Coronary artery (tissue), 2 donors: ENCODE data around the gene ZMIZ1.

Source experiments
- DNase-seq: peaks from one replicate; pipeline ENCODE4 v3.0.0-alpha.2; 2017; ENCODE audit warnings: low spot score
- H3K27ac ChIP-seq, 2 donors: fragments of 200-600 bp; sonication (generic); one replicate each; pipeline ENCODE4 v1.5.1; 2016 to 2019
- H3K4me3 ChIP-seq: fragments of 200-600 bp; sonication (generic); 2 replicates; pipeline ENCODE4 v1.5.1; 2016; ENCODE audit warnings: mild to moderate bottlenecking, moderate library complexity
- TF ChIP-seq, protein P1 (sequence below): fragments of 200-600 bp; sonication (generic); IDR thresholded peaks from one replicate; pipeline ENCODE4 v1.5.1; 2019; ENCODE audit warnings: antibody characterized with exemption

ZMIZ1 gene

DNA sequence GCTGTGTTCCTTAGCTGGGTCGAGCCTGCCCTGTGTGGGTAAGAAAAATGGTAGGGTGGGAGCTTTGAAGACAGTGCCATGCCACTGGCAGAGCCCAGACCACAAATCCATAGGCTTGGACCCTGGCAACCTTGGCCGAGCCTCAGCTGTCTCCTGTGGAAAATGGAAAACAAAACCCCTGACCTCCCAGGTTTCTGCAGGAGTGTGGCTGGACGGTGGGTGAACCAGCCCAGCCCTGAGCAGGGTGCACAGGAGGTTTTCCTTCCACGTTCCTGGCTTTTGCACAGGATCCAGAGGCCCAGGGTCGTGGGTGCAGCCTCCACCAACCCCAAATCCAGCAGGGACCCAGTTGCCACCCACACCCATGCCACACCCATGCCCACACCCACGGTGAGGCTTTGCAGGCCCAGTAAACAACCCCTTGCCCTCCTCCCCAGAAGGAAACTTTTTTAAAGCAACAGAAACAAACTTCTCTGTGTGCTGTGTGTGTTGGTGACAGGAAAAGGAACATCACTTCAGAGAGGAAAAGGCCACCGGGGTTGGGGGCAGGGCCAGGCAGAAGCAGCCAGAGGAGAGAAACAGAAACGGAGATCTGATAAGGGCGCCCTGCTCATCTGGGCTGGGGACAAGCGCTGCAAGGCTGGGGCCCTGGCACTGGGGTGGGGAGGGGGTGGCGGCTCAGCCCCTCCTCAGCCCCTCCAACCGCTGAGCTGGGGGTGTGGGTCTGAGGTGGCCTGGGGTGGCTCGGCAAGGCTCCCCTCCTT is 20.7 kb upstream of the ZMIZ1 start:
- Histone ChIP-seq H3K4me3 (no peak overlapping the region), H3K27ac (peak overlapping the region in 1 of 2 donors; percentile 30)
- peak; percentile 72 for DNase-seq
- TF ChIP-seq, protein P1, sequence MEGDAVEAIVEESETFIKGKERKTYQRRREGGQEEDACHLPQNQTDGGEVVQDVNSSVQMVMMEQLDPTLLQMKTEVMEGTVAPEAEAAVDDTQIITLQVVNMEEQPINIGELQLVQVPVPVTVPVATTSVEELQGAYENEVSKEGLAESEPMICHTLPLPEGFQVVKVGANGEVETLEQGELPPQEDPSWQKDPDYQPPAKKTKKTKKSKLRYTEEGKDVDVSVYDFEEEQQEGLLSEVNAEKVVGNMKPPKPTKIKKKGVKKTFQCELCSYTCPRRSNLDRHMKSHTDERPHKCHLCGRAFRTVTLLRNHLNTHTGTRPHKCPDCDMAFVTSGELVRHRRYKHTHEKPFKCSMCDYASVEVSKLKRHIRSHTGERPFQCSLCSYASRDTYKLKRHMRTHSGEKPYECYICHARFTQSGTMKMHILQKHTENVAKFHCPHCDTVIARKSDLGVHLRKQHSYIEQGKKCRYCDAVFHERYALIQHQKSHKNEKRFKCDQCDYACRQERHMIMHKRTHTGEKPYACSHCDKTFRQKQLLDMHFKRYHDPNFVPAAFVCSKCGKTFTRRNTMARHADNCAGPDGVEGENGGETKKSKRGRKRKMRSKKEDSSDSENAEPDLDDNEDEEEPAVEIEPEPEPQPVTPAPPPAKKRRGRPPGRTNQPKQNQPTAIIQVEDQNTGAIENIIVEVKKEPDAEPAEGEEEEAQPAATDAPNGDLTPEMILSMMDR: no peak

DNA sequence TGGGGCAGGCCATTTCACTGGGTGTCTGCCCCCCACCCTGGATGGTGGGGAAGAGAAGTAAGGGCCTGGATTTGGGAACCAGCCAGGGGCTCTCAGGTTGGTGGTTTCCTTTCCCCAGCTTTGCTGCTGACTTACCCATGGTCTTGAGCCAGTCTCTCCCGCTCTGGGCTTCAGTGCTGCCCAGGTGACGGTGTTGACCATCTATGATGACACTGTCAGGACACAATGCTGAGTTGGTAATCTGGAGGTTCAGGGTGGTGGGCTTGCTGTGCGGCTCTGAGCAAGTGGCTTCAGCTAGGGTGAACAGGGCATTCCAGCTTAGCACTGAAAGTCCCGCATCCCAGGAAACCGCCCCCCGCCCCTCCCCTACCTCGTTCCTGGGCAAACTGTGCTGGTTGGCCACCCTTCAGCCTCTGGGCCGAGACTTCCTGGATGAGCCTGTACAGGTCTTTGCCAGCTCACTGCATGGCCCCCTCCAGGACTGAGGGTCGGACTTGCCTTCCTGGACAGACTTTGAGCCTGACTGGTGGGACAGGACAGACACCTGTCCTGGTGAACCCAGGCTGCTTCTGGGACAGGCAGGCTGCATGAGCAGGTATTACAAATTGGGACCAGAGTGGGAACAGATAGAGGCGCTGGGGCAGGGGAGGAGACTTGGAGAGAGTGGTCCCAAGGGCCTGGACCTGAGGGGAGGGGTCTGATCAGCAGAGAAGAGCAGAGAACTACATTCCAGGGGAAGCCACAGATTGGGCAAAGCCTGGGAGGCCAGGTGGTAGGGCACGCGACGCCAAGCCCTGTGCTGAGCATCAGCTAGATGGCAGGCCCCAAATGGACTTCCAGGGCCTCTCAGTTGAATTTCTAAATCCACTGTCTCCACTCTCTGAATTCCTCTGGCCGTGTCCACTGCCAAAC is 19.9 kb upstream of the ZMIZ1 start:
- H3K27ac ChIP-seq: peak overlapping the region in 1 of 2 donors; percentile 30
- H3K4me3 ChIP-seq: no peak overlapping the region
- peak; percentile 72 for DNase-seq
- TF ChIP-seq, protein P1: no peak

DNA sequence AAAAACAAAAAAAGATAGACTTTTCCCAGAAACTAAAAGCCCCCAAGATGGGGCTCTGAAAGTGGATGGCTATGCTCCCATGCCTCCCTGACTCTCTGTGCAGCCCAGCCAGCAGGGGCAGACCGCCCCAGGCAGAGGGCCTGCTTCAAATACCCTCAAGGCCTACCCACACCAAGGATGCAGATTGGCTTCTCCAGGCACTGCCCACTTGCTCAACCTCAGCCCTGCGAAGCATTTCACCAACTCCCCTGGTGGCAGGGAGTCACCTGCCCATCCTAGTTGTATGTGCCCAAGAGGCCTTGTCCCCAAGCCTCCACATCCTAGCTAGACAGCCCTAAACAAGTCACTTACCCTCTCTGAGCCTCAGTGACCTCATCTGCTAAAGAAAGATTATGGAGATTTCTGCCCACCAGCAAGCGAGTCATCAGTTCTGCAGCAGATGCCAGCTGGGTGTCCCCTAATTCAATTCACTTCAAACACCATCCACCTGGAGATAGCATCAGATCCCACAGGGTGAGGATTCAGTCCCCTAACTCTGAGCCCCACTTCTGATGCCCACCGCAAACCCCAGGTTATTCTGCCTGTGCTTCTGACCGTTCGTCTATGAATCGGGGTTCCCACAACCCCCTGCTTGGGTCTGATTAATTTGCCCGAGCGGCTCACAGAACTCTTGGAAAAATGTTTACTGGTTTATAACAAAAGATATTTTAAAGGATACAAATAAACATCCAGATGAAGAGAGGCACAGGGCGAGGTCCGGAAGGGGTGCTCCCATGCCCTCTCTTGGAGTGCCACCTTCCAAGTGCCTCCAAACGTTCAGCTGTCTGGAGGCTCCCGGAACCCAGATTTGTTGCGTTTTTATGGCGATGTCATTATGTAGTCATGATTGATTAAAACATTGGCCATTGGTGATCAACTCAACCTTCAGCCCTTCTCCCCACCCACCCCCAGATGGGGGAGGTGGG is 18.6 kb upstream of the ZMIZ1 start:
- DNase-seq: peak; percentile 55
- TF ChIP-seq, protein P1: no peak
- H3K4me3 ChIP-seq: no peak overlapping the region
- no peak overlapping the region for H3K27ac ChIP-seq

DNA sequence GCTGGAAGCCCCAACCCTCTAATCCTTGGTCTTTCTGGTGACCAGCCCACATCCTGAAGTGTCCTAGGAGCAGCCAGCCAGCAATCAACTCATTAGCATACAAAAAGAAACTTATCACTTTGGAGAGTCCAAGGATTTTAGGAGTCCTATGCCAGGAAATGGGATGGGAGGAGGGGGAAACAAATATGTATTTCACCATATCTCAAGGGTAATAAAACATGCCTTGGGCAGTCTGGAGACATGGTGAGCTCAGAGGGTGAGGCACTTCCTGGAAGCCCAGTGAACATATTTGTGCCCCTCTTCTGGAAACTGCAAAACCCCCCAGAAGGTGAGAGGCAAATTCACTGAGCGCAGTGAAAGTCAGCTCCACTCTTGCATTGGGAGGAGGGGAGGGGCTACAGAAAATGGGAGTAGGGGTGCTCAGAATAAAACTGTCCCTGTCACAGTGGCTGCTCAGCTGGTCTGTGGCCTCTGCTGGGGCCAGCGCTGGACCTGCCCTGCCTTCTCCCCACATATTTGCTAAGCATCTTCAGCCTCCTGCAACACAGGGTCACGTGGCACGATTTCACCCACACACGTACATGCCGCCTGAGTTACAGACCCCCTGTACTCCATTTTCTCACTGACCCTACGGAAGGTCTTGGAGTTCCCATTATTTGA is 17.7 kb upstream of the ZMIZ1 start:
- H3K27ac ChIP-seq: no peak overlapping the region
- peak; percentile 40 for DNase-seq
- TF ChIP-seq, protein P1: no peak

DNA sequence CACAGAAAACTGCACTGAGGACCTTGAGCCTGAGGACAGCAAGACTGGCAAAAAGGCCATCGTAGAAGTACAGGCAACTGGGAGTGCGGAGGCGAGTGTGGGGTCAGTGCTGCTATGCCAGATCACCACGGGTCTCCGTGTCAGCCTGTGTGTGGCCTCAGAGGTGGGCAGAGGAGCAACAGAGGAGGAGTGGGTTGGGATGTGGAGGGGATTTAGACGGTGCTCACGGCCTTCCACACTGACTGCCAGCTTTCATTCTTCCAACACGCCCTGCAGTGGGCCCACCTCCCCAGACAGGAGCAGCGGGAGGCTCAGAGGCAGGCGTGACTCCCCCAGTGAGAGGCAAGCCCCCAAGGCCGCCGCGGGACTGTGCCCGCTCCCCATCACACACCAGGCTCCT is 17.0 kb upstream of the ZMIZ1 start:
- DNase-seq: peak; percentile 46
- H3K4me3 ChIP-seq: no peak overlapping the region
- no peak overlapping the region for H3K27ac ChIP-seq
- TF ChIP-seq, protein P1: no peak

More for the DNA sequence above, 17.7 kb upstream of the ZMIZ1 start:
- no peak overlapping the region for H3K4me3 ChIP-seq
